Left lobe of liver (tissue), 2 donors: ENCODE measurements around the gene CUL4A. TPM values are rescaled to one million over a fixed set of nuclear protein-coding genes. Genes with fewer than 3 reads are reported as not detected.
A peak's percentile ranks its signal among the peaks of the same experiment; 100 is the strongest.

ENCODE experiments used
- ATAC-seq: fragments of 200-7000 bp; cut with Tn5 transposase; one replicate; pipeline ENCODE4 v1.9.1; 2020; ENCODE audit warnings: mild to moderate bottlenecking, moderate library complexity
- DNase-seq: peaks from one replicate; pipeline ENCODE4 v3.0.0-alpha.2; 2020; ENCODE audit warnings: low spot score
- total RNA-seq: library from RNA; stranded (reverse); gene quantifications from one replicate; pipeline ENCODE4 v1.2.1, GENCODE V29; 2021
- donor health status: DM: no; HTN: no; CAD: no; lungs with moderate emphysema.
- donor health status: DM: no; HTN: yes; CAD: no.

CUL4A gene
- total RNA-seq, 1 donor from 2014 or later: 30.4 TPM

DNA sequence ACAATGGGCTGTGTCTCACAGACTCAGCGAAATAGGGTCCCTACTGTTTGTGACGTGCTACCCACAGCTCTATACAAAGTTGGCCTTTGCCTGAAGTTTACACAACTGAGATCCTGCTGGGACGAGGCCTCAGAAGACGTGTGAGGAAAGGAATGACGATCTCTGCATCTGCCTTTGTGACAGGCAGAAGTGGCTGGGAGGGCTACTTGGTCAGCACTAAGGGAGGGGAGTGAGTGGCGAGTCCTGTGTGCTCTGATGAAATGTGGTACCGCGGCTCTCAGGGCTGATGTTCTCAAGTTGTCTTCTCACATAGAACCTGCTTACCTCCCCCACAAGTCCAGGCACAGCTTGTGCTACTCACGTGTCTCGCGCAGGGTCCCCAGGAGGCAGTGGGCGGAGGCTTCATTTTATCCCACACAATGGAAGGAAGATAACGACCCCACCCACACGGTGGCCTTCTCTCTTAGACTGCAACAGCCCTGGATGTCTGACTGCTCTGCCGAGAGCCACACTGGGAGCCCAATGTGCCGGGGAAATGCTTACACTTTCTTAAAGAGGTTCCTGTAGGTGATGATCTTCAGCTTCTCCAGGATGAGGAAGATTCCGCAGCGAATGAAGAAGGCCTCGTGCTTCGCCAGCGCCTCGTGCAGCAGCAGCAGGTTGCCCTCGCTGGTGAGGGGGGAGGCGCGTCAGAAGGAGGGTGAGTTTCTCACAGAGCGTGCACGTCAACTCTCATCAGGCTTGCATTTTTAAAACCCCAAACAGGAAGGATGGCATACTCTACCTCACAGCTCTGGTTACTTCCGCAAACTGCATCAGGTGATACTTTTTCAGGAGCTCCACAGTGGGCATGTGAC is 29.8 kb upstream of the CUL4A start:
- DNase-seq (peak; percentile 28), ATAC-seq (no peak)

GRCh38 chr13:113182046-113182445 is 27.4 kb upstream of the CUL4A start:
- DNase-seq (no peak), ATAC-seq (no peak)

GRCh38 chr13:113183450-113184129 is 25.8 kb upstream of the CUL4A start:
- DNase-seq (no peak), ATAC-seq (peak; percentile 69)

- DNase-seq: no peak
- ATAC-seq: no peak
Measured at GRCh38 chr13:113184568-113185440, 24.6 kb upstream of the CUL4A start.

DNA sequence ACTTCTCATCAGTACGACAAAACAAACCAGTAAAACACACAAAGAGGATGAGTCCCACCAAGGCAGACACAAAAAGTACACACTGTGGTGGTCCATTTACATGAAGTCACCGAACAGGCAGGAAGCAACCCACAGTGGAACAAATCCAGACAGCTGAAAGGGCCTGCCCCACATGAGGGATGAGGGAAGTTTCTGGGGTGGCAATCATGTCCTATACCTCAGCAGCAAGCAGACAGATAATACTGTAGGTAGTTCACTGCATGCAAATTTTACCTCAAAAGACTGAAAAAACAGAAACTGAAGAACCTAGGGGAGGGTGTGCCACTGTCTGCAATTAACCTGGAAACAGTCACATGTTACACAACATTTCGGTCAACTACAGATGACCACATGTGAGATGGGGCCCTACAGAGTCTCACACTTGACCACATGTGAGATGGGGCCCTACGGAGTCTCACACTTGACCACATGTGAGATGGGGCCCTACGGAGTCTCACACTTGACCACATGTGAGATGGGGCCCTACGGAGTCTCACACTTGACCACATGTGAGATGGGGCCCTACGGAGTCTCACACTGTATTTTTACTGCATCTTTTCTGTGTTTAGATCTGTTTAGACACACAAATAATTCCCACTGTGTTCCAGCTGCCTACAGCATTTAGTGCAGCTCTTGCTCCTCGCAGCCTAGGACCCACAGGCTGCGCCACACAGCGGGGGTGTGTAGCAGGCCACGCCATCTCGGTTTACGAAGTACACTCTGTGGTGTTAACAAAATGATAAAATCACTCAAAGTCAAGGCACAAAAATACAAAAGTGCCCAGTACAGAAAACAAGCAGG is 23.1 kb upstream of the CUL4A start:
- DNase-seq (no peak), ATAC-seq (no peak)

- ATAC-seq: no peak
- no peak for DNase-seq
Measured at GRCh38 chr13:113187263-113187669, 22.1 kb upstream of the CUL4A start.

DNA sequence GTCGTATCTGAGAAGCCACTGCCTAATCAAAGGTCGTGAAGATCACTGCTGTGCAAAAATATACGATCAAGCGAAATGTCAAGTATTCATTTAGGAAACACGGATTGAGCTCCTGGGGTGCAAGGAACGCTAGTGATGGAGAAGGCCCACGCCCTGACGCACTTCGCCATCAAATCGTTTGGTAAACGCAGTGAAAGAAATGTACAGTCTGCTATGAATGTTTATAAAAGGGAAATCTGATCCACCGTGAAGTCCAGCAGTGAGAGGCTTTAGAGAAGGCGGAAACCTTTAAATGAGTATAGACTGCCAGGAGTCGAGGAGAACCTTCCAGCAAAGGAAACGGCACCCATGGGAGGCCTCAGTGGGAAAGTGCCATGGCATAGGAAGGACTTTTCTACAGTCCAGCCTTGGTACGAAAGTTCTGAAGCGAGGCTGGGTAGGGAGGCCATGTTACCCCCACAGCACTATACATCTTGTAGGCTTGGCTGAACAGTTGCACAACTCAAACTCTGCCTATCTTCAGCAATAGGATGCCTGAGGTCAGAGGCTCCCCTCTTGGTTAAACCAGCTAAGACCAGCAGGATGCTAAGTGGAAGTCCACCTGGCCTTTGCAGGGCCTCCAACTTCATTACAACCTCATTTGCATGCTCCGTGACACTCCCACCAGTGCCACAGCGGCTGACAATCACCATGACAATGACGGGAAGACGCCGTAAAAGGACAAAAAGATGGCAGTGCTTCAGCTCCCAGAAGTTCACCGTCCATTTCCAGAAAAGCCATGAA is 21.3 kb upstream of the CUL4A start:
- ATAC-seq (no peak), DNase-seq (no peak)

GRCh38 chr13:113190181-113190580 is 19.2 kb upstream of the CUL4A start:
- DNase-seq: no peak
- ATAC-seq: no peak

DNA sequence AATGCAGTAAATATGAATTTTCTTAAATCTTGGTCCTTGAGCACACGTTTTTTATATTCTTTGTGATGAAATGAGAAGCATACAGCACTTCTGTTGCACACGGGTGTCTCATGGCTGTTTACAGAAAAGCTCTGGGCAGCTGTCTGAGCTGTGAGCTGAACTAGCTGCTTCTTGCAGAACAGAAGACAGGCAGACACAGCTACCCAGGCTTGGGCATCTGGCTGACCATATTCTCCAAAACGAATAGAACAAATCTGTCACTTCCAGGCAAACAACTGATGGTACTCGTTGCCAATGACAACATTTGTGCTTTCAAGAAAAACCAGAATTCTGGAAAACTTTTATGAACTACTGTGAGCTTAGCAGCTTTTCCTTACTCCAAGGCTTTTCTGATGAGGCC is 17.1 kb upstream of the CUL4A start:
- no peak for ATAC-seq
- no peak for DNase-seq

- no peak for DNase-seq
- ATAC-seq: no peak
Measured at GRCh38 chr13:113192902-113193301, 16.5 kb upstream of the CUL4A start.

GRCh38 chr13:113195360-113195759 is 14.1 kb upstream of the CUL4A start:
- DNase-seq: no peak
- no peak for ATAC-seq

GRCh38 chr13:113196970-113197737 is 12.3 kb upstream of the CUL4A start:
- DNase-seq (no peak), ATAC-seq (no peak)

DNA sequence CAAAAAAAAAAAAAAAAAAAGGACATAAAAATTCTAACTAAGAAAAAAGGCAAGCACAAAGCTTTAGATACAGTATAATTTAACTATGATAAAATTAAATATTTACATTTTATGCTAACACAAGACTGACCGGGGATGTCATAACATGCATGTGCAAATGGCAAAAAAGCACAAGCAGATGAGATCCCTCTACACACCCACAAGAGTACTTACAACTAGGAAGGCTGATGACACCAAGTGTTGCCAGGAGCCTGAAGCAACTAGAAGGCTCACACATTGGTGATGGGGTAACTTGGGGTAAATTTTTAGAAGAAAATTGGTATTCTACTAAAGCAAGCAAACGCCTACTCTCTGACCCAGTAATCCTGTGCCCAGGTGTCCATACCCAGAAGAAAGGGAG is 7.6 kb upstream of the CUL4A start:
- ATAC-seq: no peak
- DNase-seq: no peak

GRCh38 chr13:113202912-113203311 is 6.5 kb upstream of the CUL4A start:
- DNase-seq (no peak), ATAC-seq (peak; percentile 24)

DNA sequence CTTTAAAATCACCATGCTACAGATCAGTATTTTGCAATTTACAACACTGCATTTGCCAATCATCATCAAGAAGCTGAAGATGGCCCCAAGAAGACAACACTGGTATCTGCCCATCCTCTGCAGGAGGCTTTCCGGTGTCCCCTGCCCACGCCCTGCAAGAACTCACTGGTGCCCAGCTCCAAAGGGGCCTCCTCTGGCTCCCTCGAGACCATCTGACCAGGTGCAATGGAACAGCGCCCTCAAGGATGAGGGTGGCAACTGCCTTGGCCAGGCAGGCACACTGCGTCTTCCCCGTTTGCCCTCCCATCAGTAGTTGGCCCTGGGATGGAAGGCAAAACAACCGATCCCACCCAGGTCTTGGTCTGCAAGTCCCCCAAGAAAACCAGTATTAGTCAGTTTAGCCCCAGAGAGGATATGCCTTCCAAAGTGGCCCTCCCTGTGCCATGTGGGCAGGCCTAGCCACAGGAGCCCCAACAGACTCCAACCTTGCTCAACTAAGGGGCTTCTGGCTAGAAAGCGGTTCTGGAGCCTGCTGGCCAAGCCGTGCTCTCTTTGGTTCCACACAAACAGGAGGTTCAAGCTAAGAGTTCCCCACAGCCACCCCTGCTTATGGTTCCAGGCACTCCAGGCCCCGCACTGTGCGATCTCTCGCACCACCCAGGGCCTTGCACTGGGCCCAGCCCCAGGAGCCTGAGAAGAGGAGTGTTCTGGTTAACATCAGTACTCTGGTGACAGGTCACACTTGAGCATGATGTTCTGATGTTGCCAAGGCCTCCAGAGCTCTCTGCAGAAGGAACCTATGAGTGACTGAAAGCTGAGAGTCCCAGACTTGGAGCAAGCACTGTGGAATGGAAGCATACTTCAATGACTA is 5.7 kb upstream of the CUL4A start:
- no peak for ATAC-seq
- DNase-seq: no peak

DNA sequence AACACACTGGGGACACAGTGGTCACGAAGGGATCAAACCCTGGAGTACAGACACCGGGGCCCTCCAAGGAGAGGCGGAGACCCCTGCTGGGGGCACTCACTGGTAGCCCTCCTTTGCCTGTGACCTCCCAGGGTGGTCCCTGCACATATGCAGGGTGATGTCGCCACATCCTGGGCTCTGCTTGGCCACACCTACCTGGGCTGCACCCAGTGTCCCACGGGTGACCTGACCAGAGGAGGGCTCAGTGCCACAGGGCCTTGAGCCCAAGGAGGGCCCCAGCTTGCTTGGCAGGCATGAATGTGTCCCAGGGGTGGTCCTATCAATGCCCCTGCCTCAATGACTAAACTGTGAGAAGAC is 5.1 kb upstream of the CUL4A start:
- ATAC-seq (no peak), DNase-seq (no peak)

GRCh38 chr13:113205428-113205931 is 3.9 kb upstream of the CUL4A start:
- ATAC-seq: no peak
- no peak for DNase-seq

DNA sequence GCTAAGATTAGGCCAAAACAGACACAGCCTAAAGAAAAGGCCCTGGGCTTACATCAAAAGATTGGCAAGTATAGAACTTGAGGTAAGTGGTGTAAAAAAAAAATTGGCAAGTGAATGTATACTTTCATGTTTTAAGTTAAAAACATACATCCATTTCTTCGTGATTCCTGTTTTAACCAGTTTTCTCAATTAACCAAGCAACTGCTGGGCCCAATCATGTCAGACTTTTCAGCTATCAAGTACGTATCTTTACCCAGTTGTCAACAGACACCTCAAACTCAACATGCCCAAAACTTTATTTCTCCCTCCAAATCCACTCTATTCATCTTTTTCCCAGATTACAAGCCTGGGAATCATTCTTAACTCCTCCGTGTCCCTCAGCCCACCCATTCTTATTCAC is 2.0 kb upstream of the CUL4A start:
- DNase-seq (no peak), ATAC-seq (no peak)
